GM18508 (cell line): ENCODE data around the gene SORBS2.

Source experiments
- ATAC-seq: cut with Tn5 transposase; IDR thresholded peaks from one replicate; pipeline ENCODE4 v1.9.1; 2021; ENCODE audit warnings: moderate number of reproducible peaks; ENCODE audit not compliant: insufficient read depth, unreplicated experiment

Gene SORBS2

DNA sequence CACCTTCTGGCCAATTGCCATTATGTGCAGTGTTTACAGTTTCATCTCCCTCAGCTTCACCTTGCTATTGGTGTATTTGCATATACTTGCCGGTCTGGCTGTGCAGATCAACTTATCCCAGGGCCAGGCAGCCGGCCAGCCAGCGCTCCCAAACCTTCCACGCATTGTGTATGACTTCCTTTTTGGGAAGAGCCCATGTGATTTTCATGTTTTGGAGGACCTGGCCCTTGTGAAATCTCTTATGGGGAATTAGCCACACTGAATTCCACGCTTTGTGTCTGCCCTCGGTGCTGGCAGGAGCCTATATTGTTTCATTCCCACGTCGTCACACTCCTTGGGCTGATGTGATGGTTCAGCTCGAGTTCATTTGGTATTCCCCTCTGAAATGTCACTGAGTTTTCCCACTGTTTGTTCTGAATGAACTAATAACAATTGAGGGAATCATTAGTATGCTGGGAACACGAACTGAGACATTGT lies 270.7 kb downstream of the SORBS2 start:
- no peak for ATAC-seq

DNA sequence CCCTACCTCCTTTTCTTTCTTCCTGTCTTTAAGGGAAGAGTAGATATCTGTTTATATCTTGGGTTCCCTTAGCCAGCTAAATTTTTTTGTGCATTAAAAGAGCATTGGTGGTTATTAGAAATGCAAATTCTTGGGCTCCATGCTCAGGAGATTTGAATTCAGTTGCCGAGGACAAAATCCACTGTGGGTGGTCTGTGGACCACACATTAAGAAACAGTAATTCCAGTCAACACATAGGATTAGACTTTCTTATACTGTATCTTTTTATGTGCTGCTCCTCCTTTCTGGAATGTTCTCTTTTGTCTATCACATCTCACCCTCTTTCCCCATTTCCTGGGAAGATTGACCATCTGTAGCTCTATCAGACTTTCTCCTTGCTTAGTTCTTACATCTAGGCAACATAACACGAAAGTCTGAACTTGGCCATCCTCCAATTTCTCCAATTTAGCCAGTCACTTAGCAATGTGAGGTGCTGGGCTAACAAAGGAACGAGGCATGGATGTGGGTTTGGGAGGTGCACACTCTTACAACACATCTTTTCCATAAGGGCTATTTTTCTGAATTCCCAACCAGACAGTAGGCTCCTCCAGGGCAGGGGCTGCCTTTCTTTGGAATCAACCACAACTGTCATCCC lies 271.4 kb downstream of the SORBS2 start:
- ATAC-seq: no peak

DNA sequence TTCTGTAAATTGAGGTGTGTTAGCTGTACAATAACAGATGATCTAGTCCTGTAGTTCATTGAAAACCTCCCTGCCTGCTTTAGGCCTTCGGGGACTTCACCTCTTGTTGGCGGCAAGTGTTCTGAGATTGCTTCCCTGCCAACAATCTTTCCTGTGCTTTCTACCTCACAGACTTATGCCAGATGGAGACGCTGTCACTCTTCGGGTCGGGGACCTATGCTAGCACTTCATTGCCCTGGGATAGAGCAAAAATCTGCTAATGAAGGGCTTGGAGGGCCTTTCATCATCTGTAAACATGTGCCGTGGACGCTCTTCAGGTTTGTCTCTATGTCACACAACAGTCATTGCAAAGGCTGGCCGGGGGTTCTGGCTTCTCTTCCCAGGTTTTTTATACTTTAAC lies 272.0 kb downstream of the SORBS2 start:
- ATAC-seq: no peak

GRCh38 chr4:185538806-185539205 lies 273.2 kb downstream of the SORBS2 start:
- no peak for ATAC-seq

- ATAC-seq: no peak
These were observed 275.6 kb downstream of the SORBS2 start for GRCh38 chr4:185536411-185536709.

- no peak for ATAC-seq
These were observed 276.2 kb downstream of the SORBS2 start for GRCh38 chr4:185535612-185536410.
